Hepatocyte (in vitro differentiated cells): ENCODE measurements around the gene PDP2.

Source experiments
- EZH2 ChIP-seq: fragments of 200-600 bp; sonication (generic); IDR thresholded peaks from 2 replicates; pipeline ENCODE4 v1.6.1; 2016; ENCODE audit warnings: antibody characterized with exemption, mild to moderate bottlenecking, borderline replicate concordance
- EZH2phosphoT487 ChIP-seq: fragments of 200-600 bp; sonication (generic); IDR thresholded peaks from one replicate; pipeline ENCODE4 v1.6.1; 2018; ENCODE audit warnings: antibody characterized with exemption, mild to moderate bottlenecking, low read depth, moderate library complexity; ENCODE audit not compliant: unreplicated experiment, severe bottlenecking
- TF ChIP-seq, protein P1 (sequence below): fragments of 200-600 bp; sonication (generic); IDR thresholded peaks from 2 replicates; pipeline ENCODE4 v1.5.1; 2016; ENCODE audit warnings: antibody characterized with exemption, mild to moderate bottlenecking; ENCODE audit not compliant: poor library complexity

DNA sequence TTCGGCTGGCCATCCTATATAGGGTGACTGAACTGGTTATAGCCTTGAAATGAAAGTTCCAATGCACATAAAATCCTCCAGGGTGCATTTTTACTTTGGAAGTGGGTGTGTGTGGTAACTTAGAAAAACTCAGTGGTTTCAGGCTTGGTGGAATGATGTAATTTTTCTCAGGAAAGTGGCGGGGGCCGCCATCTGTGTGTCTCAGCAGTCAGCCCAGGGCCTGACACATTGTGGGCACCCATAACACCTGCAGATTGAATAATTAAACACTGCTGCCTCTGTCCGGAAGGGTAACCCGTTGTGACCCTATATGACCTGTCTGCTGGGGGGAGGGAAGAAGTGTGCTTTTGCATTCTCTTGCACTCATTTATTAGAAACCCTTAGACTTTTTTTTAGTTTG, 2.2 kb upstream of the PDP2 start:
- TF ChIP-seq, protein P1, sequence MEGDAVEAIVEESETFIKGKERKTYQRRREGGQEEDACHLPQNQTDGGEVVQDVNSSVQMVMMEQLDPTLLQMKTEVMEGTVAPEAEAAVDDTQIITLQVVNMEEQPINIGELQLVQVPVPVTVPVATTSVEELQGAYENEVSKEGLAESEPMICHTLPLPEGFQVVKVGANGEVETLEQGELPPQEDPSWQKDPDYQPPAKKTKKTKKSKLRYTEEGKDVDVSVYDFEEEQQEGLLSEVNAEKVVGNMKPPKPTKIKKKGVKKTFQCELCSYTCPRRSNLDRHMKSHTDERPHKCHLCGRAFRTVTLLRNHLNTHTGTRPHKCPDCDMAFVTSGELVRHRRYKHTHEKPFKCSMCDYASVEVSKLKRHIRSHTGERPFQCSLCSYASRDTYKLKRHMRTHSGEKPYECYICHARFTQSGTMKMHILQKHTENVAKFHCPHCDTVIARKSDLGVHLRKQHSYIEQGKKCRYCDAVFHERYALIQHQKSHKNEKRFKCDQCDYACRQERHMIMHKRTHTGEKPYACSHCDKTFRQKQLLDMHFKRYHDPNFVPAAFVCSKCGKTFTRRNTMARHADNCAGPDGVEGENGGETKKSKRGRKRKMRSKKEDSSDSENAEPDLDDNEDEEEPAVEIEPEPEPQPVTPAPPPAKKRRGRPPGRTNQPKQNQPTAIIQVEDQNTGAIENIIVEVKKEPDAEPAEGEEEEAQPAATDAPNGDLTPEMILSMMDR: no peak
- TF ChIP-seq EZH2 (no peak), EZH2phosphoT487 (no peak)
